Right kidney (tissue), 9 donors: ENCODE measurements around the gene AVPR2.

Source experiments
- DNase-seq: peaks from one replicate; pipeline ENCODE4 v3.0.0-alpha.2; 2016
- long read RNA-seq, 8 donors: transcript quantifications; one replicate each; lab custom pipeline, GENCODE V29; 2026

AVPR2 gene
- long read RNA-seq, donor 1, partial matches to known transcripts, result 0 of 3 reads
- long read RNA-seq, donor 1, other reads (novel, unspliced or antisense), result 0 of 3 reads
- long read RNA-seq, donor 2, result 0 reads
- long read RNA-seq, donor 3, partial matches to known transcripts, result 0 of 2 reads
- long read RNA-seq, donor 3, other reads (novel, unspliced or antisense), result 0 of 2 reads
- long read RNA-seq, donor 4, result 0 reads
- long read RNA-seq, donor 5, result 0 reads
- long read RNA-seq, donor 6, result 0 reads
- long read RNA-seq, donor 7, result 0 reads
- long read RNA-seq, donor 8, partial matches to known transcripts, result 0 of 2 reads
- long read RNA-seq, donor 8, other reads (novel, unspliced or antisense), result 0 of 2 reads

- no peak for DNase-seq
Measured at GRCh38 chrX:153903991-153904957, at the start of gene AVPR2. Gene AVPR2 (plus strand): TSS chrX:153904673. CDS start chrX:153905146, 473 bp downstream.

GRCh38 chrX:153854702-153855101, 49.8 kb upstream of the AVPR2 start:
- no peak for DNase-seq

DNA sequence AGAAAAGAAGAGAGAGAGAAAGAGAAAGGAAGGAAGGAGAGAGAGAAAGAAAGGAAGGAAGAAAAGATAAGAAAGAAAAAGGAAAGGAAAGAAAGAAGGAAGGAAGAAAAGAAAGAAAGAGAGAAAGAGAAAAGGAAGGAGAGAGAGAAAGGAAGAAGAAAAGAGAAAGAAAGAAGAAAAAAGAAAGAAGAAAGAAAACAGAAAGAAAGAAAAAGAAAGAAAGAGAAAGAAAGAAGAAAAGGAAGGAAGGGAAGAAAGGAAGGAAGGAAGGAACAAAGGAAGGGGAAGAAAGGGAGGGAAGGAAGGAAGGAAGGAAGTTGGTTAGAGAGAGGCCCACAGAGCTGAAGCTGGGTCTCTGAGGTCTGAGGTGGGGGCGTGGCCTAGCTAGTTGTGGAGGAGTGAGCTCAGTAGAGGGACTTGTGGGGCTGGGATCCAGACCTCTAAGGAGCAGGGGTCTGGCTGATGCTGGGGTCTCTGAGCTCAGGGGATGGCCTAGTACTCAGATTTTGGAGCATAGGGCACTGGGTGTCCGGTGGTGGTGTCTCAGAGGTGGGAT, 47.0 kb upstream of the AVPR2 start:
- no peak for DNase-seq

DNA sequence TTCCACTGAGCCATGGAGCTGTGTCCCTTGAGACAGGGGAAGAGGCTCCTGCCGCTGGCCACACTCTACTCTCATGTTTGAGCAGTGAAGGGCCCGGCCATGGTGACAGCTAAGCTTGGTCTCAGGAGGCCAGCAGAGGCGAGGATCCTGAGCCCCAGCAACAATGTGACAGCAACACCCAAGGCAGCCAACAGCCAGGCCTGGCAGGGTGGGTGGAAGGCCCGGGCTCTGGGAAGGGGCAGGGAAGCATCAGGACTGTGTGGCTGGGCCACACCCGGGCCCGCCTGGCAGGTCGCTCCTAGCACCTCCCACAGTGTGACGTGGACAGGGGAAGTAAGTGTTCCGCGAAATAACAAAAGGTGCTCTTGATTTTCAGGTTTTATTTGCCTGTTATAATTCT, 43.3 kb upstream of the AVPR2 start:
- no peak for DNase-seq

- DNase-seq, result no peak
Measured at GRCh38 chrX:153861733-153862310, 42.7 kb upstream of the AVPR2 start.

DNA sequence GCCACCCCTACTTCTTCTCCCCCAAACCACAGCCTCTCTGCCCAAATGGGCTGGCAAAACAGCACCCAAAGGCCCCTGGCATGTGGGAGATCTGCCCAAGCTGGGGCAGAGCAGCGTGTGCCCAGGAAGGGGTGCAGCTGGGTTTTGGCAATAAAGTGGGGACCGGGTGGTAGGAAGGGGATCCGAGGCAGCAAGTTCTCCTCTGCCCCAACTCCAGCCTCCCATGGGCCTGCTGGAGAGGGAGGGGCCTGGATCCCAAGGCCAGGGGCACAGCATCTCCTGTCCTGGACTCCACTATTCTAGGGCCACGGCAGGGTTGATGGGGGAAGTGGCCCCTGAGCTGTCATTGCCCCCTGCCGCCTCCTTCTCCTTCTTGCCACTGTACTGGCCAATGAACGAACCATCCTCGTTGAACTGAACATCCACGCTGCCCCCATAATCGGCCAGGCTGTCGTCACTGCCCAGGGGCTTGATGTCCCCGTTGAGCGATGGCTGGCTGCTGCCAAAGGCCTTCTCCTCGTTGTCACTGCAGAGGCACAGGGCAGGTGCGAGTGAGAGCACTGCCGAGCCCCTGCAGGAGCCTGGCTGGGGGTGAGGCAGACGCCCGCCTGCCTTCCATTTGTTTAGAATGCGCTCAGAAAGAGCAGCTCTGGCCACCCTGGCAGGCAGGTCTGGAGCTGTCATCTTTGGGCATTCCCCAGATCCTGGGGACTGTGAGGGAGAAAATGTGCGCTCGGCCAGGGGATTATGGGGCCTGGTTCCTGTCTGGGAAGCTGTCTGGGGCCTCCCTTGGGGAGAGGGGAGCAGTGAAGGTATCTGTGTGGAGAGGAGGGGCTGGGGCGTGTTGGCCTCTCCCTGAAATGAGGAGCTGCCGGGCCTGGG, 41.9 kb upstream of the AVPR2 start:
- no peak for DNase-seq

- no peak for DNase-seq
Measured at GRCh38 chrX:153863251-153863991, 41.1 kb upstream of the AVPR2 start.

- DNase-seq, result no peak
Measured at GRCh38 chrX:153864101-153864500, 40.4 kb upstream of the AVPR2 start.

- DNase-seq, result no peak
Measured at GRCh38 chrX:153864561-153865320, 39.7 kb upstream of the AVPR2 start.

DNA sequence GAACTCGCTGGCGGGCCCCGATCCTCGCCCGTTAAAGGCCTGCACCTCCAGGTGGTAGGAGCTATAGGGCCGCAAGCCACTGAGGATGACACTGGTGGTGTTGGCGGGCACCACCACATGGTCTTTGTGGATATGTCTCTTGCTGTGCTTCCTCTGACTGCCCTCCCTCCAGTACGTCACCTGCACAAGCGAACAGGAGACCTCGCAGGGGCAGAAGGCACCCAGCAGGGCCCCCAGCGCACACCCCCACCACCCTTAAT, 39.2 kb upstream of the AVPR2 start:
- no peak for DNase-seq

DNA sequence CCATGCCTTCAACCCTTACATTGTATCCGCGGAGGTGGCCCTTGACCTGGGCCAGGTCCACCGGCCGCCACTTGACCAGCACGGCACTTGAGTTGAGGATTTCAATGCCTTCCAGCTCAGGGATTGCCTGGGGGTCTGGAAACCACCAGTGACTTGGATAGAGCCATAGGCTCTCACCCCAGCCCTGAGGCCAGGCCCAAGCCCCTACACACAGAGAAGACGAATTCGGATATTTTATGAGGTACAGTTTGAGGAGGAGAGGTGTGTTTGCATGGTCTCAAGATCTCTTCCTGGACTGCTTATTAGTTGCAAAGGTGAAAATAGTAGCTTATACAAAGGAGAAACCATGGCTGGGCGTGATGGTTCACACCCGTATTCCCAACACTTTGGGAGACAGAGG, 38.8 kb upstream of the AVPR2 start:
- no peak for DNase-seq

DNA sequence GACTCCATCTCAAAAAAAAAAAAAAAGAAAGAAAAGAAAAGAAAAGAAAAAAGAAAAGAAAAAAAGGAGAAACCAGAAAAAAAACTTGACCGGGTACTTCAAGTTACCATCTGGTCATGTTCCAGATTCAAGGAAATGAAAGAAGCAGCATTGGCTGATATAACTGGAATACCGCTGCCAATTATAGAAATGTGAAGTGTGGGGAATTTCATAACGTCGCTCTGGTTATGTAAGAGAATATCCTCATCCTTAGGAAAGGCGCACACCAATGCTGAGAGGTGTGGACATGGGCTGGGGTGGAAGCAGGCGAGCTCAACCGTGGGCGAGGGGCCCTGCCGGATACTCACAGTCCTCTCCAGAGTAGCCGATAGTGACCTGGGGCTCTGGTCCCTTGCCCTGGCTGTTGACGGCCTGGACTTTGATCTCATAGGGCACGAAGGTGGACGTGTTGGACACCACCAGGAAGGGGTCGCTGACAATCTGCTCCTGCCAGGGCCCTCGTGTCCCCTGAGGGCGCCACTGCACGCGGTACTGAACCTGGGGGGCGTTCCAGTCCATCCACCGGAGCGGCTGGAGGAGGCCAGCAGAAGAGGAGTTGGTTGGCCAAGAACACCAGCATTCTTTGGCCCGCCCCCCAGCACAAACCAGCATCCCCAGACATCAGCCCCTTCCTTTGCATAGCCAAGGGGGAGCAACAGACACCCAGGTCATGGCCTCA, 38.0 kb upstream of the AVPR2 start:
- DNase-seq, result no peak

- no peak for DNase-seq
Measured at GRCh38 chrX:153867139-153867538, 37.3 kb upstream of the AVPR2 start.

DNA sequence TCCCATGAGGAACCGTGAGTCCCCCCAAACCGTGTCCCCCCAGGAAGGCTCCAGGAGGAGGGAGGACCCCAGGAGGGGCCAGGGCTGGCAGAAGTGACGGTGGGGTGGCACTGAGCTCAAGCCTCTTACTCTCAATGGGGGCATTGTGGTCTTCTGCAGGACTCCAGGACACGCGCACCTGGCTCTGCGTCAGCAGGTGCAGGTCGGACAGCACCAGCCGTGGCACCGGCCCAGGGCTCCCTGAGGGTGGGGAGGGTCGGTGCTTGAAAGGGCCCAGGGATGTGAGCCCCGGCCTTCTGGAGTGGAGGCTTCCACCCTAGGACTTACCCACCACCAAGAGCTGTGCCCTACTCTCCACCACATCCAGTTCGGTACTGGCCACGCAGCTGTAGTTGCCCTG, 36.8 kb upstream of the AVPR2 start:
- no peak for DNase-seq

DNA sequence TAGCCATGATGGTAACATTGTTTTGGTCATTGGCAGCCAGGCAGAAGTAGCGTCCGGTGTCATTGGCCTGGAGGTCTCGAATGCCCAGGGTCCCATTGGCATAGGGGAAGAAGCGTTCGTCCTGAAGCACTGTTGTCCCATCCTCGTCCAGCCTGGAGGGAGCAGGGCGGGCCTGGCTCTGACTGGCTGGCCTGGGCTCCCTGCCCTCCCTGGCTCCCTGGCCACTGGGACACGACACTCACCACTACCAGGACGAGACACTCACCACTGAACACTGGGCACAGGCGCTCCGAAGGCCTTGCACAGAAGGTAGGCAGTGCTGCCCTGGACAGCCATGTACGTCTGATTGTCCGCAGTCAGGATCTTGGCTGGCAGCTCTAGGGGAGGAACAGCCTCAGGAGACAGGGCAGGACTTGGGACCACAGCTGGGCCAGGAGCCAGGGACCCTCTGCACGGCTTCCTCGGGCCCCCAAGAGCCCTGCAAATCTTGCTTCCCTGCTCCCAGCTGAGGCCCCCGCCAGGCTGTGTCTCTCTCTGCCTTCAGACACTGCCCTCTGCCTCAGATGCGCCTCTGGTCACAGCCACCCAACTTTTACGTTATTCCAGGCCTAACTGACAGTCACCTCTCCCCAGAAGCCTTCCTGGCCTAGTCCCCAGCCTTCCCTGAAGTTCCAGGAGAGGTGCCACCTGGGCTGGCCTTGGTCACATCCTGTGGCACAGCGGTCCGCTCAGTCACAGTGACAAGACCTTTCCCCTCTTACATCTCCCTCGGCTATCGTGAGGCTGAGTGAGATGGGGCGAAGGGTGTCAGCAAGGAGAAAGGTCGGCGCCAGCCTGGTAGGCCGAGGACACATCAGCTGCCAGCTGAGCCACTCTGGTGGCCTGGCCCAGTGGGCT, 35.6 kb upstream of the AVPR2 start:
- no peak for DNase-seq

DNA sequence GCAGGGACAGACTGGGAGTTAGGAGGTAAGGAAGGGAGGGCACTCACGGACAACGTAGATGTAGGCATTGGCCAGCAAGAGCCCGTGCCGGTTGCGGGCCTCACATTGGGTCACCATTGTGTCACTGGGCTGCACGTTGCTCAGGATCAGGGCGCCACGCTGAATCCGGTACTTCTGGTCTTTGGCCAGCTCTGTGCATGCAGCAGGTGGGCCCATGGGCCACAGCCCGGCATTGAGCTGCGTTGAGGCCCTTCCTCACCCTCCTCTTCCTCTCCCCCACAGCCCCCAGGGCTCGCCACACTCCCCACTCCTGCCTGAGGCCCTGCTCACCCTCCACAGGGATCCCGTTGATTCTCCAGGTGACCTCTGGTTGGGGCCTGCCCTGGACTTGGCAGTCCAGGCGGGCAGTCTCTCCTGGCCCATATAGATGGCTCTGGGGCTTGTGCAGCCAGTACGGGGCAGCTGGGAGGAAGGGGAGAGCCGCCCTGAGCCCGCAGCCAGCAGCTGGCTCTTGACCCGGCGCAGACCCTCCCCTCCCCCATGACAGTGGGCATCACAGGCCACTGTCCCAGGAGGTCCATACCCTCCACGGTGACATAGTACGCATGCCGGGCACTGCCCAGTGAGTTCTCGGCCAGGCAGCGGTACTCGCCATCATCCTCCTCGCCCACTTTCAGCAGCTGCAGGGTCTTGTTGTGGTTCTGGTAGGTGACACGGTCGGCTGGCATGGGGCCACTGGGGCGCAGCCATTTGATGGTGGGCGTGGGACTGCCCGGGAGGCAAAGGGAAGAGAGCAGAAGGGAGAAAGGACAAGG, 34.8 kb upstream of the AVPR2 start:
- no peak for DNase-seq

DNA sequence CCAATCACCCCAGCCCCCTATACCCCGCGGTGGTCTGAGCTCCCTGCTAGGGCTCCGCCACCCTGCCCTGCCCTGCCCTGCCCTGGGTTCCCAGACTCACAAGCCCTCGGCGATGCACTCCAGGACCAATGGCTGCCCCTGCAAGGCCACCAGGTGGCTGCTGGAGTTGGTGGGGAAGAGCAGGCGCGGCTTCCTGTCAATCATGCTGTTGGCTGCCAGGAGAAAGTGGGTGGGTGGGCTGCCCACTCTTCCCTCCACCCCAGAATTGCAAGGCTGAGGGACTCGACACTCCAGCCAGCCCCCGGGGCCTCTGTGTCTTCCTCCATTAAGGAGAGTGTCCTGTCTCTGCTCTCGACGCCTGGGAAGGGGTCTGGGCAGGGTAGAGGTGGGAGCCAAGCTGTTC, 34.2 kb upstream of the AVPR2 start:
- DNase-seq, result no peak
